Middle frontal gyrus (tissue), 1 donor: ENCODE results near the gene MRPL53.
"Not testable (repeated sequence)": the region's sequence is repeated elsewhere in the genome, so short reads cannot be mapped to it uniquely, and the experiment has no call there.

Experiments used
- DNase-seq: peaks from one replicate; pipeline ENCODE4 v3.0.0-alpha.2; 2015; ENCODE audit warnings: low spot score; ENCODE audit errors: extremely low spot score

MRPL53 gene

GRCh38 chr2:74502720-74503505 is 30.4 kb upstream of the MRPL53 start:
- no peak for DNase-seq

GRCh38 chr2:74502147-74502719 is 29.8 kb upstream of the MRPL53 start:
- no peak for DNase-seq

- no peak for DNase-seq
These were observed 29.0 kb upstream of the MRPL53 start for GRCh38 chr2:74501335-74502071.

- DNase-seq, result no peak
These were observed 28.1 kb upstream of the MRPL53 start for GRCh38 chr2:74500578-74500946.

GRCh38 chr2:74499940-74500577 is 27.6 kb upstream of the MRPL53 start:
- DNase-seq, result no peak

GRCh38 chr2:74499267-74499939 is 26.9 kb upstream of the MRPL53 start, which contains the start of gene LBX2:
LBX2 (minus strand) TSS chr2:74499603; CDS start chr2:74499537, 66 bp downstream.
- no peak for DNase-seq

GRCh38 chr2:74498500-74499266 is 26.2 kb upstream of the MRPL53 start:
- no peak for DNase-seq

GRCh38 chr2:74497777-74498499 is 25.5 kb upstream of the MRPL53 start:
- DNase-seq, result no peak

- no peak for DNase-seq
These were observed 24.7 kb upstream of the MRPL53 start for GRCh38 chr2:74496997-74497776.

- no peak for DNase-seq
These were observed 23.0 kb upstream of the MRPL53 start for GRCh38 chr2:74495440-74495839.

- DNase-seq, result no peak
These were observed 21.1 kb upstream of the MRPL53 start for GRCh38 chr2:74493546-74493945.

GRCh38 chr2:74491648-74492544 is 19.4 kb upstream of the MRPL53 start:
- no peak for DNase-seq

- no peak for DNase-seq
These were observed 17.4 kb upstream of the MRPL53 start for GRCh38 chr2:74489906-74490305.

- DNase-seq, result no peak
These were observed 16.4 kb upstream of the MRPL53 start for GRCh38 chr2:74488643-74489481.

- DNase-seq, result no peak
These were observed 13.7 kb upstream of the MRPL53 start for GRCh38 chr2:74486141-74486540.

- not testable (repeated sequence) for DNase-seq
These were observed 11.2 kb upstream of the MRPL53 start for GRCh38 chr2:74483675-74484164.
